ENCODE data around the gene LHX1. TPM values are rescaled to one million over a fixed set of nuclear protein-coding genes. Genes with fewer than 3 reads are reported as not detected.

The LHX1 gene
- total and polyA plus RNA-seq, 9 of the 15 experiments (the other 6 are each of a cell fraction or from before 2014, with no cell fraction given): 0.05 to 0.64 (median 0.07) TPM; not detected in 6

DNA sequence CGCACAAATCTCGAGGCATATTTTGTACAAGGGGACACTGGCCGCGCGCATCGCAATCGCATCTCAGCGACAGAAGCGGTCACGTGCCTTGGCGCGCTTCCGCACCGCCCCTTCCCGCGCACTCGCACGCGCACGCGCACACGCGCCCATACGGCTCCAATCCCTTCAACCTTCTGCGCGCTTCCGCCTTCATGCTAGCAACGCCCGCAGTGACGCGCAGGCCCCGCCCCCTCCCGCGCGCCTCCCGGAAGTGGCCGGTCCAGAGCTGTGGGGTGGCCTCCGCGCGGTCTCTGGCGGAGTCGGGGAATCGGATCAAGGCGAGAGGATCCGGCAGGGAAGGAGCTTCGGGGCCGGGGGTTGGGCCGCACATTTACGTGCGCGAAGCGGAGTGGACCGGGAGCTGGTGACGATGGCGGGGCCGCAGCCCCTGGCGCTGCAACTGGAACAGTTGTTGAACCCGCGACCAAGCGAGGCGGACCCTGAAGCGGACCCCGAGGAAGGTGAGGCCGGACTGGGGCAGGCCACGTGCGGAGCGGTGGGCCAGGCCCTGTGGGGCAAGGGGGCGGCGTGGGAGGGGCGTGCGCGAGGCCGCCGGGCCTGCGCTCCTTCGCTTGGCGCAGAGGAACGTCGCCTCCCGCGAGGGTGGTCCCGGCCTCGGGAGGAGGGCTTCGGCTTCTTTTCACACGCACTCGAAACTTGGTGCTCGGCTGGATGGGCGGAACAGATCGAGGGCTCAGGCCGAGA, 11.6 kb downstream of the LHX1 start, which contains the start of gene AATF (continued):
- TF ChIP-seq, protein P1, sequence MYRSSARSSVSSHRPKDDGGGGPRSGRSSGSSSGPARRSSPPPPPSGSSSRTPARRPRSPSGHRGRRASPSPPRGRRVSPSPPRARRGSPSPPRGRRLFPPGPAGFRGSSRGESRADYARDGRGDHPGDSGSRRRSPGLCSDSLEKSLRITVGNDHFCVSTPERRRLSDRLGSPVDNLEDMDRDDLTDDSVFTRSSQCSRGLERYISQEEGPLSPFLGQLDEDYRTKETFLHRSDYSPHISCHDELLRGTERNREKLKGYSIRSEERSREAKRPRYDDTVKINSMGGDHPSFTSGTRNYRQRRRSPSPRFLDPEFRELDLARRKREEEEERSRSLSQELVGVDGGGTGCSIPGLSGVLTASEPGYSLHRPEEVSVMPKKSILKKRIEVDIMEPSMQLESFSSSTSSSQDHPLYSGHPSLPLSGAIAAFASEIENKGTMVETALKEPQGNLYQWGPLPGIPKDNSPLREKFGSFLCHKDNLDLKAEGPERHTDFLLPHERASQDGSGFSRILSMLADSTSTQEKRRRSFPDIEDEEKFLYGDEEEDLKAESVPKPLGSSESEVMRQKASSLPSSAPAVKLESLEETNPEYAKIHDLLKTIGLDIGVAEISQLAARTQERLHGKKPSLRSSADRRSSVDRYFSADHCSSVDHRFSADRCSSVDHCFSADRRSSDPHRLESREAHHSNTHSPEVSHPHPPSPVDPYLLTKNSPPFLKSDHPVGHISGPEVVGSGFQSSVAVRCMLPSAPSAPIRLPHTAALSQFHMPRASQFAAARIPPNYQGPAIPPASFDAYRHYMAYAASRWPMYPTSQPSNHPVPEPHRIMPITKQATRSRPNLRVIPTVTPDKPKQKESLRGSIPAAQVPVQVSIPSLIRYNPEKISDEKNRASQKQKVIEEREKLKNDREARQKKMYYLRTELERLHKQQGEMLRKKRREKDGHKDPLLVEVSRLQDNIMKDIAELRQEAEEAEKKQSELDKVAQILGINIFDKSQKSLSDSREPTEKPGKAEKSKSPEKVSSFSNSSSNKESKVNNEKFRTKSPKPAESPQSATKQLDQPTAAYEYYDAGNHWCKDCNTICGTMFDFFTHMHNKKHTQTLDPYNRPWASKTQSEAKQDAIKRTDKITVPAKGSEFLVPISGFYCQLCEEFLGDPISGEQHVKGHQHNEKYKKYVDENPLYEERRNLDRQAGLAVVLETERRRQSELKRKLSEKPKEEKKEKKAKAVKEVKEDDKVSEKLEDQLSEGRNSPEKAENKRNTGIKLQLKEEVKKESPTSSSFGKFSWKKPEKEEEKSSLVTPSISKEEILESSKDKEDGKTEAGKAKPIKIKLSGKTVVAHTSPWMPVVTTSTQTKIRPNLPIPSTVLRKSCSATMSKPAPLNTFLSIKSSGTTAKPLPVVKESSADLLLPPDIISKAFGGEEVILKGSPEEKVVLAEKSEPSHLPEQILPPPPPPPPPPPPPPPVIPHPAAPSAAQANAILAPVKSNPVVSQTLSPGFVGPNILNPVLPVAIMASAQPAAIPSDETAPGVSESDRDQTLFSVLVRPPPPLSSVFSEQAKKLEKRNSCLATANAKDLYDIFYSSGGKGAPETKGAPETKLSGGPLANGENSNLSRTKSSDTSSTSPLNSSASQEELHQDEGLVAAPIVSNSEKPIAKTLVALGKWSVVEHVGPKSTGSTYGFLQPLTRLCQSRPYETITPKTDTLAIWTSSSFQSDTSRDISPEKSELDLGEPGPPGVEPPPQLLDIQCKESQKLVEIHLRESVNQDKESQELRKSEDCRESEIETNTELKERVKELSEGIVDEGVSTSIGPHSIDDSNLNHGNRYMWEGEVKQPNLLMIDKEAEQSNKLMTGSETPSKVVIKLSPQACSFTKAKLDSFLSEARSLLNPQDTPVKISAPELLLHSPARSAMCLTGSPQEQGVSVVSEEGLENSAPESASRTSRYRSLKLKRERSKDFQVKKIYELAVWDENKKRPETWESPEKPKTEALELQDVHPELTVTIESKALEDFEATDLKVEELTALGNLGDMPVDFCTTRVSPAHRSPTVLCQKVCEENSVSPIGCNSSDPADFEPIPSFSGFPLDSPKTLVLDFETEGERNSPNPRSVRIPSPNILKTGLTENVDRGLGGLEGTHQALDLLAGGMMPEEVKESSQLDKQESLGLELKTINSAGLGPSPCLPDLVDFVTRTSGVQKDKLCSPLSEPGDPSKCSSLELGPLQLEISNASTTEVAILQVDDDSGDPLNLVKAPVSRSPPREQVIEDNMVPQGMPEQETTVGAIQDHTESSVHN (IDR thresholded peaks at IDR 0.05; ENCODE audit: borderline replicate concordance in 1 of 2, low read depth in 1 of 2): no peak
- no peak for TF ChIP-seq SETDB1 (IDR thresholded peaks at IDR 0.05; ENCODE audit: low read length)
- no peak for TF ChIP-seq RAD21 (CRISPR knock-in tag; conservative IDR thresholded peaks at IDR 0.05 in 1 of 2, IDR thresholded peaks at IDR 0.05 in 1 of 2)
- TF ChIP-seq SMAD2 (IDR thresholded peaks at IDR 0.05; ENCODE audit: low read depth, low read length): no peak
- no peak for TF ChIP-seq FOXJ3 (CRISPR knock-in tag; IDR thresholded peaks at IDR 0.05)
- no peak for TF ChIP-seq ATF2 (CRISPR knock-in tag; IDR thresholded peaks at IDR 0.05)
- TF ChIP-seq KAT2B (IDR thresholded peaks at IDR 0.05; ENCODE audit: low read depth, low read length): no peak
- peak; percentile 41 for TF ChIP-seq PRPF4 (IDR thresholded peaks at IDR 0.05; ENCODE audit: insufficient read depth, low read depth, low read length, poor library complexity, severe bottlenecking)
- no peak for TF ChIP-seq KAT8 (IDR thresholded peaks at IDR 0.05; ENCODE audit: low read depth)
- TF ChIP-seq ZNF436 (CRISPR knock-in tag; IDR thresholded peaks at IDR 0.05): no peak
- no peak for TF ChIP-seq TGIF2 (CRISPR knock-in tag; IDR thresholded peaks at IDR 0.05)
- TF ChIP-seq ZNF23 (CRISPR knock-in tag; IDR thresholded peaks at IDR 0.05): no peak
- TF ChIP-seq, protein P2, sequence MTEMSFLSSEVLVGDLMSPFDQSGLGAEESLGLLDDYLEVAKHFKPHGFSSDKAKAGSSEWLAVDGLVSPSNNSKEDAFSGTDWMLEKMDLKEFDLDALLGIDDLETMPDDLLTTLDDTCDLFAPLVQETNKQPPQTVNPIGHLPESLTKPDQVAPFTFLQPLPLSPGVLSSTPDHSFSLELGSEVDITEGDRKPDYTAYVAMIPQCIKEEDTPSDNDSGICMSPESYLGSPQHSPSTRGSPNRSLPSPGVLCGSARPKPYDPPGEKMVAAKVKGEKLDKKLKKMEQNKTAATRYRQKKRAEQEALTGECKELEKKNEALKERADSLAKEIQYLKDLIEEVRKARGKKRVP (CRISPR knock-in tag; IDR thresholded peaks at IDR 0.05): no peak
- TF ChIP-seq HMBOX1 (IDR thresholded peaks at IDR 0.05): no peak
- no peak for TF ChIP-seq KDM4B (IDR thresholded peaks at IDR 0.05; ENCODE audit: borderline replicate concordance in 2 of 2, low read depth in 1 of 2)
